WTC11 (cell line): Measurements from ENCODE around the gene ASIC1. TPM values are rescaled to one million over a fixed set of nuclear protein-coding genes. Genes with fewer than 3 reads are reported as not detected.

ENCODE experiments used
- ATAC-seq: fragments of 200-7000 bp; cut with Tn5 transposase; 2 replicates; pipeline ENCODE4 v1.10.0; 2021; ENCODE audit warnings: mild to moderate bottlenecking, moderate library complexity
- CTCF ChIA-PET: fragments of 300-600 bp; sonication (Branson Sonifier 250); formaldehyde crosslinking; loops from one replicate; lab custom pipeline; 2021; ENCODE audit warnings: antibody characterized with exemption; lab: Charles Lee
- POLR2A ChIA-PET: fragments of 350-600 bp; sonication (Branson Sonifier 250); formaldehyde crosslinking; loops from one replicate; lab custom pipeline; 2021; ENCODE audit warnings: antibody characterized with exemption; lab: Charles Lee
- DNase-seq: peaks from one replicate; pipeline ENCODE4 v3.0.0; 2021; ENCODE audit warnings: low spot score
- H3K27ac Mint-ChIP-seq: 2 replicates; pipeline ENCODE4 v1.8.0; 2021; ENCODE audit warnings: mixed read lengths
- H3K27me3 Mint-ChIP-seq: 2 replicates; pipeline ENCODE4 v1.8.0; 2021; ENCODE audit warnings: low read depth, mild to moderate bottlenecking, moderate library complexity, mixed read lengths
- H3K36me3 Mint-ChIP-seq: 2 replicates; pipeline ENCODE4 v1.8.0; 2021; ENCODE audit warnings: mixed read lengths
- H3K4me1 Mint-ChIP-seq: 2 replicates; pipeline ENCODE4 v1.8.0; 2022; ENCODE audit warnings: mixed read lengths
- H3K4me3 Mint-ChIP-seq: 2 replicates; pipeline ENCODE4 v1.8.0; 2021; ENCODE audit warnings: mild to moderate bottlenecking, moderate library complexity, mixed read lengths
- H3K9me3 Mint-ChIP-seq: 2 replicates; pipeline ENCODE4 v1.8.0; 2021; ENCODE audit warnings: mixed read lengths
- FOXJ3 ChIP-seq: sonication (generic); formaldehyde crosslinking; IDR thresholded peaks from 2 replicates; pipeline ENCODE4 v1.9.0; 2021; ENCODE audit warnings: missing genetic modification reagents, mild to moderate bottlenecking, borderline replicate concordance
- FOXP1 ChIP-seq: sonication (generic); formaldehyde crosslinking; IDR thresholded peaks from 2 replicates; pipeline ENCODE4 v1.8.0; 2022; ENCODE audit warnings: missing genetic modification reagents, mild to moderate bottlenecking, moderate library complexity, borderline replicate concordance
- GTF2I ChIP-seq: fragments of 250-450 bp; sonication (Bioruptor Pico); conservative IDR thresholded peaks from 2 replicates; pipeline ENCODE4 v1.4.0; 2021; ENCODE audit warnings: mild to moderate bottlenecking
- MYBL2 ChIP-seq: sonication (generic); formaldehyde crosslinking; IDR thresholded peaks from 2 replicates; pipeline ENCODE4 v1.8.1; 2023; ENCODE audit warnings: mild to moderate bottlenecking, moderate library complexity, missing genetic modification reagents
- NR1H2 ChIP-seq: sonication (generic); formaldehyde crosslinking; IDR thresholded peaks from 2 replicates; pipeline ENCODE4 v1.9.0; 2021; ENCODE audit warnings: mild to moderate bottlenecking, moderate library complexity, missing genetic modification reagents
- NR3C1 ChIP-seq: sonication (generic); formaldehyde crosslinking; conservative IDR thresholded peaks from 2 replicates; pipeline ENCODE4 v1.8.1; 2023; ENCODE audit warnings: low read depth, mild to moderate bottlenecking, missing genetic modification reagents
- TP53 ChIP-seq: sonication (generic); formaldehyde crosslinking; IDR thresholded peaks from 2 replicates; pipeline ENCODE4 v1.8.1; 2023; ENCODE audit warnings: mild to moderate bottlenecking, missing genetic modification reagents
- ZNF232 ChIP-seq: sonication (generic); formaldehyde crosslinking; IDR thresholded peaks from 2 replicates; pipeline ENCODE4 v1.8.0; 2022; ENCODE audit warnings: mild to moderate bottlenecking, missing genetic modification reagents
- ZNF263 ChIP-seq: sonication (generic); formaldehyde crosslinking; IDR thresholded peaks from 2 replicates; pipeline ENCODE4 v1.8.1; 2022; ENCODE audit warnings: low read depth, mild to moderate bottlenecking, moderate library complexity, missing genetic modification reagents
- total RNA-seq: library from RNA; stranded (reverse); gene quantifications from 3 replicates; pipeline ENCODE4 v1.2.3, GENCODE V29; 2021
- TF ChIP-seq, protein P1 (sequence below): sonication (generic); formaldehyde crosslinking; IDR thresholded peaks from 2 replicates; pipeline ENCODE4 v1.8.1; 2022; ENCODE audit warnings: mild to moderate bottlenecking, missing genetic modification reagents, moderate library complexity, borderline replicate concordance
- TF ChIP-seq, protein P2 (sequence below): sonication (generic); formaldehyde crosslinking; IDR thresholded peaks from 2 replicates; pipeline ENCODE4 v1.8.1; 2023; ENCODE audit warnings: mild to moderate bottlenecking, missing genetic modification reagents
- TF ChIP-seq, protein P3 (sequence below): sonication (generic); formaldehyde crosslinking; IDR thresholded peaks from 2 replicates; pipeline ENCODE4 v1.8.1; 2023; ENCODE audit warnings: mild to moderate bottlenecking, moderate library complexity, missing genetic modification reagents
- TF ChIP-seq, protein P4 (sequence below): sonication (generic); formaldehyde crosslinking; IDR thresholded peaks from 2 replicates; pipeline ENCODE4 v1.8.1; 2022; ENCODE audit warnings: missing genetic modification reagents, borderline replicate concordance
- TF ChIP-seq, protein P5 (sequence below): sonication (generic); formaldehyde crosslinking; IDR thresholded peaks from 2 replicates; pipeline ENCODE4 v1.8.1; 2022; ENCODE audit warnings: mild to moderate bottlenecking, moderate library complexity, missing genetic modification reagents
- TF ChIP-seq, protein P6 (sequence below): sonication (generic); formaldehyde crosslinking; IDR thresholded peaks from 2 replicates; pipeline ENCODE4 v1.8.0; 2023; ENCODE audit warnings: mild to moderate bottlenecking, missing genetic modification reagents
- TF ChIP-seq, protein P7 (sequence below): fragments of 250-450 bp; sonication (Bioruptor Pico); IDR thresholded peaks from 2 replicates; pipeline ENCODE4 v1.9.0; 2021; ENCODE audit warnings: mild to moderate bottlenecking
- TF ChIP-seq, protein P8 (sequence below): sonication (generic); formaldehyde crosslinking; IDR thresholded peaks from 2 replicates; pipeline ENCODE4 v1.8.1; 2022; ENCODE audit warnings: low read depth, mild to moderate bottlenecking, moderate library complexity, missing genetic modification reagents, borderline replicate concordance
- TF ChIP-seq, protein P9 (sequence below): sonication (generic); formaldehyde crosslinking; IDR thresholded peaks from 2 replicates; pipeline ENCODE4 v1.8.0; 2022; ENCODE audit warnings: missing genetic modification reagents

The ASIC1 gene
- total RNA-seq, 1 experiment from 2014 or later = 4.9 TPM

DNA sequence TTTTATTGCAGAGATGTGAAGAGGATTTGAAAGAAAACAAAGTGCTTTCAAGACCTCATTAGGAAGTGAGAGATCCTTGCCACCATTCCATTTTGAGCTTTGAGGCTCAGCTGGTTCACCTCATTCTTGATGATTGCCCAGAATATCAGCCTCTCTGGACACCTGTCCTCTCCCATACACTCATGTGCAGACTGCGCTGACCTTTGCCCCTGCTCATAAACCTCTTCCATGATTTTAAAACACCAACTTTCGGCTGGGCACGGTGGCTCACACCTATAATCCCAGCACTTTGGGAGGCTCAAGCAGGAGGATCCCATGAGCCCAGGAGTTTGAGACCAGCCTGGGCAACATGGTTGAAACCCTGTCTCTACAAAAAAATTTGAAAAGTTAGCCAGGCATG lies 63.6 kb downstream of the ASIC1 start:
- CTCF ChIA-PET = interaction anchor here (0.7 to 2.3 kb wide), 2 partner anchors 9 to 193 kb away, joined by 3 to 22 read pairs; partner anchors contain the start of gene COX14
- ATAC-seq = no peak
- POLR2A ChIA-PET = interaction anchor here (1.7 kb wide), 1 partner anchor 9 kb away, joined by 4 read pairs; the partner anchor contains the start of gene COX14
- Mint-ChIP-seq H3K27me3 (no peaks in the 10 kb centered on the region), H3K36me3 (no peaks in the 10 kb centered on the region), H3K9me3 (no peaks in the 10 kb centered on the region), H3K4me3 (no peak overlapping the region), H3K4me1 (no peaks in the 10 kb centered on the region), H3K27ac (no peak overlapping the region)
- DNase-seq = no peak
- TF ChIP-seq FOXP1 (CRISPR knock-in tag) (no peak), ZNF232 (CRISPR knock-in tag) (no peak), NR3C1 (CRISPR knock-in tag) (no peak), GTF2I (CRISPR knock-in tag) (no peak), TP53 (CRISPR knock-in tag) (no peak), NR1H2 (CRISPR knock-in tag) (no peak), MYBL2 (CRISPR knock-in tag) (no peak), FOXJ3 (CRISPR knock-in tag) (no peak), ZNF263 (CRISPR knock-in tag) (no peak)
- TF ChIP-seq, protein P1, sequence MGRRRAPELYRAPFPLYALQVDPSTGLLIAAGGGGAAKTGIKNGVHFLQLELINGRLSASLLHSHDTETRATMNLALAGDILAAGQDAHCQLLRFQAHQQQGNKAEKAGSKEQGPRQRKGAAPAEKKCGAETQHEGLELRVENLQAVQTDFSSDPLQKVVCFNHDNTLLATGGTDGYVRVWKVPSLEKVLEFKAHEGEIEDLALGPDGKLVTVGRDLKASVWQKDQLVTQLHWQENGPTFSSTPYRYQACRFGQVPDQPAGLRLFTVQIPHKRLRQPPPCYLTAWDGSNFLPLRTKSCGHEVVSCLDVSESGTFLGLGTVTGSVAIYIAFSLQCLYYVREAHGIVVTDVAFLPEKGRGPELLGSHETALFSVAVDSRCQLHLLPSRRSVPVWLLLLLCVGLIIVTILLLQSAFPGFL (CRISPR knock-in tag) = no peak
- TF ChIP-seq, protein P2, sequence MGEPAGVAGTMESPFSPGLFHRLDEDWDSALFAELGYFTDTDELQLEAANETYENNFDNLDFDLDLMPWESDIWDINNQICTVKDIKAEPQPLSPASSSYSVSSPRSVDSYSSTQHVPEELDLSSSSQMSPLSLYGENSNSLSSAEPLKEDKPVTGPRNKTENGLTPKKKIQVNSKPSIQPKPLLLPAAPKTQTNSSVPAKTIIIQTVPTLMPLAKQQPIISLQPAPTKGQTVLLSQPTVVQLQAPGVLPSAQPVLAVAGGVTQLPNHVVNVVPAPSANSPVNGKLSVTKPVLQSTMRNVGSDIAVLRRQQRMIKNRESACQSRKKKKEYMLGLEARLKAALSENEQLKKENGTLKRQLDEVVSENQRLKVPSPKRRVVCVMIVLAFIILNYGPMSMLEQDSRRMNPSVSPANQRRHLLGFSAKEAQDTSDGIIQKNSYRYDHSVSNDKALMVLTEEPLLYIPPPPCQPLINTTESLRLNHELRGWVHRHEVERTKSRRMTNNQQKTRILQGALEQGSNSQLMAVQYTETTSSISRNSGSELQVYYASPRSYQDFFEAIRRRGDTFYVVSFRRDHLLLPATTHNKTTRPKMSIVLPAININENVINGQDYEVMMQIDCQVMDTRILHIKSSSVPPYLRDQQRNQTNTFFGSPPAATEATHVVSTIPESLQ (CRISPR knock-in tag) = no peak
- TF ChIP-seq, protein P3, sequence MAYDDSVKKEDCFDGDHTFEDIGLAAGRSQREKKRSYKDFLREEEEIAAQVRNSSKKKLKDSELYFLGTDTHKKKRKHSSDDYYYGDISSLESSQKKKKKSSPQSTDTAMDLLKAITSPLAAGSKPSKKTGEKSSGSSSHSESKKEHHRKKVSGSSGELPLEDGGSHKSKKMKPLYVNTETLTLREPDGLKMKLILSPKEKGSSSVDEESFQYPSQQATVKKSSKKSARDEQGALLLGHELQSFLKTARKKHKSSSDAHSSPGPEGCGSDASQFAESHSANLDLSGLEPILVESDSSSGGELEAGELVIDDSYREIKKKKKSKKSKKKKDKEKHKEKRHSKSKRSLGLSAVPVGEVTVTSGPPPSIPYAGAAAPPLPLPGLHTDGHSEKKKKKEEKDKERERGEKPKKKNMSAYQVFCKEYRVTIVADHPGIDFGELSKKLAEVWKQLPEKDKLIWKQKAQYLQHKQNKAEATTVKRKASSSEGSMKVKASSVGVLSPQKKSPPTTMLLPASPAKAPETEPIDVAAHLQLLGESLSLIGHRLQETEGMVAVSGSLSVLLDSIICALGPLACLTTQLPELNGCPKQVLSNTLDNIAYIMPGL = no peak
- TF ChIP-seq, protein P4, sequence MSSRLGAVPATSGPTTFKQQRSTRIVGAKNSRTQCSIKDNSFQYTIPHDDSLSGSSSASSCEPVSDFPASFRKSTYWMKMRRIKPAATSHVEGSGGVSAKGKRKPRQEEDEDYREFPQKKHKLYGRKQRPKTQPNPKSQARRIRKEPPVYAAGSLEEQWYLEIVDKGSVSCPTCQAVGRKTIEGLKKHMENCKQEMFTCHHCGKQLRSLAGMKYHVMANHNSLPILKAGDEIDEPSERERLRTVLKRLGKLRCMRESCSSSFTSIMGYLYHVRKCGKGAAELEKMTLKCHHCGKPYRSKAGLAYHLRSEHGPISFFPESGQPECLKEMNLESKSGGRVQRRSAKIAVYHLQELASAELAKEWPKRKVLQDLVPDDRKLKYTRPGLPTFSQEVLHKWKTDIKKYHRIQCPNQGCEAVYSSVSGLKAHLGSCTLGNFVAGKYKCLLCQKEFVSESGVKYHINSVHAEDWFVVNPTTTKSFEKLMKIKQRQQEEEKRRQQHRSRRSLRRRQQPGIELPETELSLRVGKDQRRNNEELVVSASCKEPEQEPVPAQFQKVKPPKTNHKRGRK (CRISPR knock-in tag) = no peak
- TF ChIP-seq, protein P5, sequence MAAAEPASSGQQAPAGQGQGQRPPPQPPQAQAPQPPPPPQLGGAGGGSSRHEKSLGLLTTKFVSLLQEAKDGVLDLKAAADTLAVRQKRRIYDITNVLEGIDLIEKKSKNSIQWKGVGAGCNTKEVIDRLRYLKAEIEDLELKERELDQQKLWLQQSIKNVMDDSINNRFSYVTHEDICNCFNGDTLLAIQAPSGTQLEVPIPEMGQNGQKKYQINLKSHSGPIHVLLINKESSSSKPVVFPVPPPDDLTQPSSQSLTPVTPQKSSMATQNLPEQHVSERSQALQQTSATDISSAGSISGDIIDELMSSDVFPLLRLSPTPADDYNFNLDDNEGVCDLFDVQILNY (CRISPR knock-in tag) = no peak
- TF ChIP-seq, protein P6, sequence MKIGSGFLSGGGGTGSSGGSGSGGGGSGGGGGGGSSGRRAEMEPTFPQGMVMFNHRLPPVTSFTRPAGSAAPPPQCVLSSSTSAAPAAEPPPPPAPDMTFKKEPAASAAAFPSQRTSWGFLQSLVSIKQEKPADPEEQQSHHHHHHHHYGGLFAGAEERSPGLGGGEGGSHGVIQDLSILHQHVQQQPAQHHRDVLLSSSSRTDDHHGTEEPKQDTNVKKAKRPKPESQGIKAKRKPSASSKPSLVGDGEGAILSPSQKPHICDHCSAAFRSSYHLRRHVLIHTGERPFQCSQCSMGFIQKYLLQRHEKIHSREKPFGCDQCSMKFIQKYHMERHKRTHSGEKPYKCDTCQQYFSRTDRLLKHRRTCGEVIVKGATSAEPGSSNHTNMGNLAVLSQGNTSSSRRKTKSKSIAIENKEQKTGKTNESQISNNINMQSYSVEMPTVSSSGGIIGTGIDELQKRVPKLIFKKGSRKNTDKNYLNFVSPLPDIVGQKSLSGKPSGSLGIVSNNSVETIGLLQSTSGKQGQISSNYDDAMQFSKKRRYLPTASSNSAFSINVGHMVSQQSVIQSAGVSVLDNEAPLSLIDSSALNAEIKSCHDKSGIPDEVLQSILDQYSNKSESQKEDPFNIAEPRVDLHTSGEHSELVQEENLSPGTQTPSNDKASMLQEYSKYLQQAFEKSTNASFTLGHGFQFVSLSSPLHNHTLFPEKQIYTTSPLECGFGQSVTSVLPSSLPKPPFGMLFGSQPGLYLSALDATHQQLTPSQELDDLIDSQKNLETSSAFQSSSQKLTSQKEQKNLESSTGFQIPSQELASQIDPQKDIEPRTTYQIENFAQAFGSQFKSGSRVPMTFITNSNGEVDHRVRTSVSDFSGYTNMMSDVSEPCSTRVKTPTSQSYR (CRISPR knock-in tag) = no peak
- TF ChIP-seq, protein P7, sequence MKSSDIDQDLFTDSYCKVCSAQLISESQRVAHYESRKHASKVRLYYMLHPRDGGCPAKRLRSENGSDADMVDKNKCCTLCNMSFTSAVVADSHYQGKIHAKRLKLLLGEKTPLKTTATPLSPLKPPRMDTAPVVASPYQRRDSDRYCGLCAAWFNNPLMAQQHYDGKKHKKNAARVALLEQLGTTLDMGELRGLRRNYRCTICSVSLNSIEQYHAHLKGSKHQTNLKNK (CRISPR knock-in tag) = no peak
- TF ChIP-seq, protein P8, sequence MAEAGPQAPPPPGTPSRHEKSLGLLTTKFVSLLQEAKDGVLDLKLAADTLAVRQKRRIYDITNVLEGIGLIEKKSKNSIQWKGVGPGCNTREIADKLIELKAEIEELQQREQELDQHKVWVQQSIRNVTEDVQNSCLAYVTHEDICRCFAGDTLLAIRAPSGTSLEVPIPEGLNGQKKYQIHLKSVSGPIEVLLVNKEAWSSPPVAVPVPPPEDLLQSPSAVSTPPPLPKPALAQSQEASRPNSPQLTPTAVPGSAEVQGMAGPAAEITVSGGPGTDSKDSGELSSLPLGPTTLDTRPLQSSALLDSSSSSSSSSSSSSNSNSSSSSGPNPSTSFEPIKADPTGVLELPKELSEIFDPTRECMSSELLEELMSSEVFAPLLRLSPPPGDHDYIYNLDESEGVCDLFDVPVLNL (CRISPR knock-in tag) = no peak
- TF ChIP-seq, protein P9, sequence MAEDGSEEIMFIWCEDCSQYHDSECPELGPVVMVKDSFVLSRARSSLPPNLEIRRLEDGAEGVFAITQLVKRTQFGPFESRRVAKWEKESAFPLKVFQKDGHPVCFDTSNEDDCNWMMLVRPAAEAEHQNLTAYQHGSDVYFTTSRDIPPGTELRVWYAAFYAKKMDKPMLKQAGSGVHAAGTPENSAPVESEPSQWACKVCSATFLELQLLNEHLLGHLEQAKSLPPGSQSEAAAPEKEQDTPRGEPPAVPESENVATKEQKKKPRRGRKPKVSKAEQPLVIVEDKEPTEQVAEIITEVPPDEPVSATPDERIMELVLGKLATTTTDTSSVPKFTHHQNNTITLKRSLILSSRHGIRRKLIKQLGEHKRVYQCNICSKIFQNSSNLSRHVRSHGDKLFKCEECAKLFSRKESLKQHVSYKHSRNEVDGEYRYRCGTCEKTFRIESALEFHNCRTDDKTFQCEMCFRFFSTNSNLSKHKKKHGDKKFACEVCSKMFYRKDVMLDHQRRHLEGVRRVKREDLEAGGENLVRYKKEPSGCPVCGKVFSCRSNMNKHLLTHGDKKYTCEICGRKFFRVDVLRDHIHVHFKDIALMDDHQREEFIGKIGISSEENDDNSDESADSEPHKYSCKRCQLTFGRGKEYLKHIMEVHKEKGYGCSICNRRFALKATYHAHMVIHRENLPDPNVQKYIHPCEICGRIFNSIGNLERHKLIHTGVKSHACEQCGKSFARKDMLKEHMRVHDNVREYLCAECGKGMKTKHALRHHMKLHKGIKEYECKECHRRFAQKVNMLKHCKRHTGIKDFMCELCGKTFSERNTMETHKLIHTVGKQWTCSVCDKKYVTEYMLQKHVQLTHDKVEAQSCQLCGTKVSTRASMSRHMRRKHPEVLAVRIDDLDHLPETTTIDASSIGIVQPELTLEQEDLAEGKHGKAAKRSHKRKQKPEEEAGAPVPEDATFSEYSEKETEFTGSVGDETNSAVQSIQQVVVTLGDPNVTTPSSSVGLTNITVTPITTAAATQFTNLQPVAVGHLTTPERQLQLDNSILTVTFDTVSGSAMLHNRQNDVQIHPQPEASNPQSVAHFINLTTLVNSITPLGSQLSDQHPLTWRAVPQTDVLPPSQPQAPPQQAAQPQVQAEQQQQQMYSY = no peak
